ENCODE data around the gene PON2.

DNA sequence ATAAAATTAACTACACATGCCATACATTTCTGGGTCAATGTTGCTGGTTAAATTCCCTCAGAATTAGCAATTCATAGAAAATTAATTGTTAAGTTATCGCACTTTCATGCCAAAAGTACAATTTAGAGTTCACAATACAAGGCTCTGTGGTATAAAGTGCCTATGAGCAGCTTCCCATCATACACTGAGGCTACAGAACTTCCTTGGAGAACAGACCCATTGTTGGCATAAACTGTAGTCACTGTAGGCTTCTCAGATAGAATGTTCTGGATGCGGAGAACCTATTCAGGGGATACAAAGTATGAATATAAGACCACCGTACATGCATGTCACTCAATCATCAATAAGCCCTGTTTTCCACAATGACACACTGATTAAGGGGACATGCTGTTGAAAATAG lies 29.6 kb downstream of the PON2 start:
- no peak for TF ChIP-seq KLF9 (CRISPR knock-in tag; IDR thresholded peaks at IDR 0.05; ENCODE audit: low read depth)
- TF ChIP-seq PHB2 (IDR thresholded peaks at IDR 0.05; ENCODE audit: partially characterized antibody) = no peak
- no peak for TF ChIP-seq TCF7L2 (IDR thresholded peaks at IDR 0.05; ENCODE audit: low read depth, low read length)
- no peak for TF ChIP-seq POLR2A (IDR thresholded peaks at IDR 0.05; ENCODE audit: insufficient read depth in 1 of 2, low read depth in 2 of 2, low read length in 2 of 2)
- TF ChIP-seq, protein P1, sequence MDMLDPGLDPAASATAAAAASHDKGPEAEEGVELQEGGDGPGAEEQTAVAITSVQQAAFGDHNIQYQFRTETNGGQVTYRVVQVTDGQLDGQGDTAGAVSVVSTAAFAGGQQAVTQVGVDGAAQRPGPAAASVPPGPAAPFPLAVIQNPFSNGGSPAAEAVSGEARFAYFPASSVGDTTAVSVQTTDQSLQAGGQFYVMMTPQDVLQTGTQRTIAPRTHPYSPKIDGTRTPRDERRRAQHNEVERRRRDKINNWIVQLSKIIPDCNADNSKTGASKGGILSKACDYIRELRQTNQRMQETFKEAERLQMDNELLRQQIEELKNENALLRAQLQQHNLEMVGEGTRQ (IDR thresholded peaks at IDR 0.05; ENCODE audit: low read depth, low read length) = no peak
- TF ChIP-seq, protein P1 (CRISPR knock-in tag; IDR thresholded peaks at IDR 0.05; ENCODE audit: borderline replicate concordance) = no peak
- TF ChIP-seq, protein P2, sequence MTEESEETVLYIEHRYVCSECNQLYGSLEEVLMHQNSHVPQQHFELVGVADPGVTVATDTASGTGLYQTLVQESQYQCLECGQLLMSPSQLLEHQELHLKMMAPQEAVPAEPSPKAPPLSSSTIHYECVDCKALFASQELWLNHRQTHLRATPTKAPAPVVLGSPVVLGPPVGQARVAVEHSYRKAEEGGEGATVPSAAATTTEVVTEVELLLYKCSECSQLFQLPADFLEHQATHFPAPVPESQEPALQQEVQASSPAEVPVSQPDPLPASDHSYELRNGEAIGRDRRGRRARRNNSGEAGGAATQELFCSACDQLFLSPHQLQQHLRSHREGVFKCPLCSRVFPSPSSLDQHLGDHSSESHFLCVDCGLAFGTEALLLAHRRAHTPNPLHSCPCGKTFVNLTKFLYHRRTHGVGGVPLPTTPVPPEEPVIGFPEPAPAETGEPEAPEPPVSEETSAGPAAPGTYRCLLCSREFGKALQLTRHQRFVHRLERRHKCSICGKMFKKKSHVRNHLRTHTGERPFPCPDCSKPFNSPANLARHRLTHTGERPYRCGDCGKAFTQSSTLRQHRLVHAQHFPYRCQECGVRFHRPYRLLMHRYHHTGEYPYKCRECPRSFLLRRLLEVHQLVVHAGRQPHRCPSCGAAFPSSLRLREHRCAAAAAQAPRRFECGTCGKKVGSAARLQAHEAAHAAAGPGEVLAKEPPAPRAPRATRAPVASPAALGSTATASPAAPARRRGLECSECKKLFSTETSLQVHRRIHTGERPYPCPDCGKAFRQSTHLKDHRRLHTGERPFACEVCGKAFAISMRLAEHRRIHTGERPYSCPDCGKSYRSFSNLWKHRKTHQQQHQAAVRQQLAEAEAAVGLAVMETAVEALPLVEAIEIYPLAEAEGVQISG (CRISPR knock-in tag; IDR thresholded peaks at IDR 0.05) = no peak
- no peak for TF ChIP-seq STAG1 (CRISPR knock-in tag; IDR thresholded peaks at IDR 0.05)
- no peak for TF ChIP-seq ZNF225 (CRISPR knock-in tag; IDR thresholded peaks at IDR 0.05)
- TF ChIP-seq, protein P3, sequence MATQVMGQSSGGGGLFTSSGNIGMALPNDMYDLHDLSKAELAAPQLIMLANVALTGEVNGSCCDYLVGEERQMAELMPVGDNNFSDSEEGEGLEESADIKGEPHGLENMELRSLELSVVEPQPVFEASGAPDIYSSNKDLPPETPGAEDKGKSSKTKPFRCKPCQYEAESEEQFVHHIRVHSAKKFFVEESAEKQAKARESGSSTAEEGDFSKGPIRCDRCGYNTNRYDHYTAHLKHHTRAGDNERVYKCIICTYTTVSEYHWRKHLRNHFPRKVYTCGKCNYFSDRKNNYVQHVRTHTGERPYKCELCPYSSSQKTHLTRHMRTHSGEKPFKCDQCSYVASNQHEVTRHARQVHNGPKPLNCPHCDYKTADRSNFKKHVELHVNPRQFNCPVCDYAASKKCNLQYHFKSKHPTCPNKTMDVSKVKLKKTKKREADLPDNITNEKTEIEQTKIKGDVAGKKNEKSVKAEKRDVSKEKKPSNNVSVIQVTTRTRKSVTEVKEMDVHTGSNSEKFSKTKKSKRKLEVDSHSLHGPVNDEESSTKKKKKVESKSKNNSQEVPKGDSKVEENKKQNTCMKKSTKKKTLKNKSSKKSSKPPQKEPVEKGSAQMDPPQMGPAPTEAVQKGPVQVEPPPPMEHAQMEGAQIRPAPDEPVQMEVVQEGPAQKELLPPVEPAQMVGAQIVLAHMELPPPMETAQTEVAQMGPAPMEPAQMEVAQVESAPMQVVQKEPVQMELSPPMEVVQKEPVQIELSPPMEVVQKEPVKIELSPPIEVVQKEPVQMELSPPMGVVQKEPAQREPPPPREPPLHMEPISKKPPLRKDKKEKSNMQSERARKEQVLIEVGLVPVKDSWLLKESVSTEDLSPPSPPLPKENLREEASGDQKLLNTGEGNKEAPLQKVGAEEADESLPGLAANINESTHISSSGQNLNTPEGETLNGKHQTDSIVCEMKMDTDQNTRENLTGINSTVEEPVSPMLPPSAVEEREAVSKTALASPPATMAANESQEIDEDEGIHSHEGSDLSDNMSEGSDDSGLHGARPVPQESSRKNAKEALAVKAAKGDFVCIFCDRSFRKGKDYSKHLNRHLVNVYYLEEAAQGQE (IDR thresholded peaks at IDR 0.05; ENCODE audit: borderline replicate concordance in 1 of 2, low read depth in 1 of 2, low read length in 2 of 2) = no peak
- TF ChIP-seq ZBTB42 (CRISPR knock-in tag; IDR thresholded peaks at IDR 0.05) = no peak
- TF ChIP-seq ZBTB1 (CRISPR knock-in tag; IDR thresholded peaks at IDR 0.05; ENCODE audit: borderline replicate concordance) = no peak
- TF ChIP-seq, protein P4, sequence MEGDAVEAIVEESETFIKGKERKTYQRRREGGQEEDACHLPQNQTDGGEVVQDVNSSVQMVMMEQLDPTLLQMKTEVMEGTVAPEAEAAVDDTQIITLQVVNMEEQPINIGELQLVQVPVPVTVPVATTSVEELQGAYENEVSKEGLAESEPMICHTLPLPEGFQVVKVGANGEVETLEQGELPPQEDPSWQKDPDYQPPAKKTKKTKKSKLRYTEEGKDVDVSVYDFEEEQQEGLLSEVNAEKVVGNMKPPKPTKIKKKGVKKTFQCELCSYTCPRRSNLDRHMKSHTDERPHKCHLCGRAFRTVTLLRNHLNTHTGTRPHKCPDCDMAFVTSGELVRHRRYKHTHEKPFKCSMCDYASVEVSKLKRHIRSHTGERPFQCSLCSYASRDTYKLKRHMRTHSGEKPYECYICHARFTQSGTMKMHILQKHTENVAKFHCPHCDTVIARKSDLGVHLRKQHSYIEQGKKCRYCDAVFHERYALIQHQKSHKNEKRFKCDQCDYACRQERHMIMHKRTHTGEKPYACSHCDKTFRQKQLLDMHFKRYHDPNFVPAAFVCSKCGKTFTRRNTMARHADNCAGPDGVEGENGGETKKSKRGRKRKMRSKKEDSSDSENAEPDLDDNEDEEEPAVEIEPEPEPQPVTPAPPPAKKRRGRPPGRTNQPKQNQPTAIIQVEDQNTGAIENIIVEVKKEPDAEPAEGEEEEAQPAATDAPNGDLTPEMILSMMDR (CRISPR knock-in tag; IDR thresholded peaks at IDR 0.05) = no peak

All from HepG2 (cell line).